NCI-H187 (cell line): ENCODE data around the gene FSTL3.
"Not testable (repeated sequence)": the region's sequence is repeated elsewhere in the genome, so short reads cannot be mapped to it uniquely, and the experiment has no call there.

Experiments
- DNase-seq, 2 experiments: peaks; one replicate each; lab custom pipeline; 2025; lab: John Stamatoyannopoulos, UW

The FSTL3 gene

DNA sequence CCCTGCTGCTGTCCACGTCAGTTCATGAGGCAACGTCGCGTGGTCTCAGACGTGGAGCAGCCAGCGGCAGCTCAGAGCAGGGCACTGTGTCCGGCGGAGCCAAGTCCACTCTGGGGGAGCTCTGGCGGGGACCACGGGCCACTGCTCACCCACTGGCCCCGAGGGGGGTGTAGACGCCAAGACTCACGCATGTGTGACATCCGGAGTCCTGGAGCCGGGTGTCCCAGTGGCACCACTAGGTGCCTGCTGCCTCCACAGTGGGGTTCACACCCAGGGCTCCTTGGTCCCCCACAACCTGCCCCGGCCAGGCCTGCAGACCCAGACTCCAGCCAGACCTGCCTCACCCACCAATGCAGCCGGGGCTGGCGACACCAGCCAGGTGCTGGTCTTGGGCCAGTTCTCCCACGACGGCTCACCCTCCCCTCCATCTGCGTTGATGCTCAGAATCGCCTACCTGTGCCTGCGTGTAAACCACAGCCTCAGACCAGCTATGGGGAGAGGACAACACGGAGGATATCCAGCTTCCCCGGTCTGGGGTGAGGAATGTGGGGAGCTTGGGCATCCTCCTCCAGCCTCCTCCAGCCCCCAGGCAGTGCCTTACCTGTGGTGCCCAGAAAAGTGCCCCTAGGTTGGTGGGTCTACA, 6.6 kb downstream of the FSTL3 start:
- DNase-seq: no peak

DNA sequence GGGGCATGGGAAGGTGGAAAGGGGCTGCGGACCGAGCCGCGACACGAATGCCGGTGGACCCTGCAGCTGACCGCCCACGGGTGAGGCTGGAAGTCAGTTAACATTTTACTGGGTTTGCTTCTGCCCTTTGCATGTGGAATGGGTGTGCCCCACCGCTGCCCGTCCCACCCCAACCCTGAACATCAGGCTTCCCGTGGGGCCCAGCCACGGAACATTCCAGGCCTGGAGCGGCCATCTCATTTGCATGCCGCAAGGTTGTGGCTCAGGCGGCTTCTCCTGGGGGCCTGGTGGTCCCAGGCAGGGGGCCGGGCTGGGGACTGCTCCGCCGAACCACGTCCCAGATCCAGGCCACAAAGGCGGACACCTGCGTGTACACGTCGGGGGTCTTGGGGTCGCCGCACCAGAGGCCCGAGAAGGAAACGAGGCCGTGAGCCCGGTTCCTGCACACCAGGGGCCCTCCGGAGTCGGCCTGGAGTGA, 9.3 kb downstream of the FSTL3 start:
- DNase-seq: no peak

DNA sequence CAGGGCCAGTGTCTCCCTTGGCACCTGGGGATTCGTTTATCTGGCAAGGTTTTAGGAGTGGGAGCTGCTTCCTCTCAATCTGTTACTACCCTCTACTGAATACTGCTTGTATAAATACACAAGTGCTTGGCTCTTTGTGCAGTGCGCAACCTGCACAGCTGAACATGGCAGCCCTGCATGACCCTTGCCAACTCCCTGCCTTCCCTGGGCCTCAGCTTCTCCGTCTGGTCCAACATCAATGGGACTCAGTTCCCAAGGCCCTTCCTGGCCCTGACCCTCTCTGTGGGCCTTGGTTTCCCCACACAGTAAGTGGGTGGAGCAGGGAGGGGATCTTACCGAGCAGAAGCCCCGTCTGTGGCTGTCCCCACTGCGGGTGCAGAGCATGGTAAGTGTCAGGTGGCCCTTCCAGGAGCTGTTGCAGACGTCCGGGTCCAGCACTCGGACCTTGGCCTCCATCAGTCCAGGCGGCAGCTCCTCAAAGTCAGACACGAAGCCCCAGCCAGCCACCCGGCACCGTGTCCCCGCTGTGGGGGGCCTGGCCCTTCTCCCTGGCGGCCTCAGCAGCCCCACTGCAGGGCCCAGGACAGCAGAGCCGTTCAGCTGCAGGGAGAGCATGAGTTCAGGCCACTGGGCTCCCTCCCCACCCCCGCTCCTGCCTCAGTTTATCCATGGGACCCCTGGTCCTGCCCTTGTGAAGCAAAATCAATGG, 10.6 kb downstream of the FSTL3 start:
- DNase-seq: no peak

DNA sequence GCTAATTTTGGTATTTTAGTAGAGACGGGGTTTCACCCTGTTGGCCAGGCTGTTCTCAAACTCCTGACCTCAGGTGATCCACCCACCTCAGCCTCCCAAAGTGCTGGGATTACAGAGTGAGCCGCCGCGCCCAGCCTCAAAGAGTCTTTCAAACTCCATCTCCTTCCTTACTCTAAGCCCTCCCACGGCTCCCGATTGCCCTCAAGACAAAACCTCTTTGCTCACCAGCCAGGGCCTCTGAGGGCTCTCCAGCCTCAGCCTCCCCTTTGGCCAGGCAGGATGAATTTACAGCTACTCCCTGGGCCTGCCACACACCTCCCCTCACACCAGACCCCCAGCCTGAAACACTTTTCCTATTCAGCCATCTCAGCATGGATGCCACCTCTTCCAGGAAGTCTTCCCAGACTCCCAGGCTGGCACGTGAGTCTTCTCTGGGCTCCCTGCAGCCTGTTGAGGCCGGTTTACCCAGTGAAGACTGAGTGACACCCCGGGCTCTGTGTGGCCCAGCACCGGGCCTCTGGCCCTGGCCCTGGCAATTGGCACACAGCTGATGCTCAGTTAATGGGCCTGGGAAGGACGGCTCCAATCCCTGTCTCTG, 11.5 kb downstream of the FSTL3 start:
- no peak for DNase-seq

DNA sequence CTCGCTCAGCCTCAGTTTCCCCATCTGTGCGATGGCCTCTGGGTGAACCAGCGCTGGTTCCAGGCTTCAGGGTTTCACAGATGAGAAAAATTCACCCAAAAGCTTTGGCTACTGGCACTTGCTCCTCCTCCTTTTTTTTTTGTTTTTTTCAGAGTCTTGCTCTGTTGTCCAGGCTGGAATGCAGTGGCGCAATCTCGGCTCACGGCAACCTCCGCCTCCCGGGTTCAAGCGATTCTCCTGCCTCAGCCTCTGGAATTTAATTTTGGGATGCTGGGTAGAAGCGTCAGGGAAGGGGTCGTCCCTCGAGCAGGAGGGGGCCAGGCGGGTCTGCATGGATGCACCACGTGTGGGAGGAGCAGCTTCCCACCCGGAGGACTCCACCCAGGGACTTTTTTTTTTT, 12.0 kb downstream of the FSTL3 start:
- no peak for DNase-seq

DNA sequence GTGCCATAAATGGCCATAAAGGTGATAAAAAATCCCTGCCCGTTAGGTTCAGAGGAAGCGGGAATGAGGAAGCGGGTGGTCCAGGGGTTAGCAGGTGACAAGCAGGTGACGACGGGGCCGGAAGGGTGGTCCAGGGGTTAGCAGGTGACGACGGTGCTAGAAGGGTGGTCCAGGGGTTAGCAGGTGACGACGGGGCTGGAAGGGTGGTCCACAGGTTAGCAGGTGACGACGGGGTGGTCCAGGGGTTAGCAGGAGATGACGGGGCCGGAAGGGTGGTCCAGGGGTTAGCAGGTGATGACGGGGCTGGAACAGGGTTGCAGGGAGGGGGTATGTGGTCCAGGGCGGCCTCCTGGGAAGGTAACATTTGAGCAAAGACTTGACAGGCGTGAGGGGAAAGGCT, 12.8 kb downstream of the FSTL3 start:
- DNase-seq: no peak

DNA sequence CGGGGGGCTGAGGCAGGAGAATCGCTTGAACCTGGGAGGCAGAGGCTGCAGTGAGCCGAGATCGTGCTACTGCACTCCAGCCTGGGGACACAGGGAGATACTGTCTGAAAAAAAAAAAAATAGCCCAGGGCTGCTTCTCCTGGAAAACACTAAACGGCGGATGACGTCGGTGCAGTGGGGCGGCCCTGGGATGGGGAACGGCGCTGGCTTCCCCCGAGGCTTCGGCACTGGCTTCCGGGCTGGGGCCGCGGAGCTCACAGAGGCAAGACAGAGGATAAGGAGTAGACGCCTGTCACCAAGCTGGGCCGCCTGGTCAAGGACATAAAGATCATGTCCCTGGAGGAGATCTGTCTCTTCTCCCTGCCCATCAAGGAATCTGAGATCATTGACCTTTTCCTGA, 14.0 kb downstream of the FSTL3 start:
- no peak for DNase-seq

DNA sequence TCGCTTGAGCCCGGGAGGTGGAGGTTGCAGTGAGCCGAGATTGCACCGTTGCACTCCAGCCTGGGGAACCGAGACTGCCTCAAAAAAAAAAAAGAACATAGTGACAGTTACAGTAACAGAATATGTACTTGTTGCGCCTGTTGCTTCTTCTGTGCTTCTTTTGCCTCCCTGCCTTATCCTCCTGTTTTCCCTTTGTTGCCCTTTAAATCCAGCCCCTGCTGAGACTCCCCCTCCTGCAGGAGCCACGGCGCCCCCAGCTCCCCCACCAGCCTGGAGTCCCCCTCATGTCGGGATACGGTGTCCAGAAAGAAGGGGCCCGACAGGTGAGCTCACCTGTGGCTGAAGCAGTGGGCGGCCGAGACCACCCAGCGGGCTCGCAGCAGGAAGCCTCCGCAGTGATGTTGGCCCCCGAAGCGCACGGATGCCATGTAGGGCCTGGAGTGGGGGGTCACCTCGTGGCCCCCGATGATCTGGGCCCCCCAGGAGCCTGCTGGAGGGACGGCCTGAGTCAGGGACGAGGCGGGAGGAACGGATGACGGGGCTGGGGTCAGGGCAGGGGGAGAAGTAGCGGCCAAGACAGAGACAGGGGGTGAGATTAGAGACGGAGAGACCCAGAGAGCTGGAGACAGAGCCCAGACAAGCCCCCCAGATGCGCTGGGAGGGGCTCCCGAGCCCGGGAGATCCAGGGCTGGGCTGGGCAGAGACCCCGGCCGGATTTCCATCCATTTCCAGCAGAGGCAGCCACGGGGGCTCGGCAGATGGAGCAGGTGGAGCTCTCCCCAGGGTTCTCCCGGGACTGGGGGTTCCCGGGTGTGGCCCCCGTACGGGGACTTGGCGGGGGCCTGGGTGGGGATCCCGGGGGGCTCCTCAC, 18.5 kb downstream of the FSTL3 start:
- no peak for DNase-seq

DNA sequence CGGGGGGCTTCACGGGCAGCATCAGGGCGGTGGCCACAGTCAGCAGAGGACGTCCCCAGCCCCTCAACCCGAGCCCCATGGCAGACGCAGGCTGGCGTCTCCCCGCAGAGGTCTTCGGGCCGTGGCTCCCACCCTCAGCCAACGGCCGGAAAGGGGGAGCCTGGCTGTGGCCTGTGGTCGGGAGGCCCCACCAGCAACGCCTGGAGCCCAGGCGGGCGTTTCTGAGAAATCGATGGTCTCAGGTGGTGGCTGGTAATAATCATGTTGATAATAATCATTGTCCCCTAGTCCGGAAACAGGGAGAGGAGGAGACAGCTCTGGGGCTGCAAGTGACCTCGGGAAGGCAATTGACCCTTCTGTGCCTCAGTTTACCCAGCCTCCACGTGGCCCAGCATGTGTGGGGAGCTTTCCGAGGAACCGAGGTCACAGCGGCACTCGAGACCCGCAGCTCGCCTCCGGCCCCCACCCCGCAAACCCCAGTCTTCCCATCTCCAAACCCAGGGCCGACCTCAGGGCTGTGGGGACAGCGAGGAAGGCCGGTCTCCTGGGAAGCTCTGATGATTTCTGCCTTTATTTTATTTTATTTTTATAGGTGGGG, 19.3 kb downstream of the FSTL3 start, which contains the start of gene PRSS57:
TSS of gene PRSS57 (minus strand) at position 101 of the 598 bp plus-strand sequence. CDS start at position 79, 22 bp downstream.
- no peak for DNase-seq

DNA sequence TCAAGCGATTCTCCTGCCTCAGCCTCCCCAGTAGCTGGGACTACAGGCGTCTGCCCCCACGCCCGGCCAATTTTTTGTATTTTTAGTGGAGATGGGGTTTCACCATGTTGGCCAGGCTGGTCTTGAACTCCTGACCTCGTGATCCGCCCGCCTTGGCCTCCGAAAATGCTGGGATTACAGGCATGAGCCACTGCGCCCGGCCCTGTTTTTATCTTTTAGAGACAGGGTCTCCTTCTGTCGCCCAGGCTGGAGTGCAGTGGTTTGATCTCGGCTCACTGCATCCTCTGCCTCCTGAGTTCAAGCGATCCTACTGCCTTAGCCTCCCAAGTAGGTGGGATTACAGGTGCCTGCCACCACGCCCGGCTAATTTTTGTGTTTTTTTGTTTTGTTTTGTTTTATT, 22.3 kb downstream of the FSTL3 start:
- DNase-seq: not testable (repeated sequence)

DNA sequence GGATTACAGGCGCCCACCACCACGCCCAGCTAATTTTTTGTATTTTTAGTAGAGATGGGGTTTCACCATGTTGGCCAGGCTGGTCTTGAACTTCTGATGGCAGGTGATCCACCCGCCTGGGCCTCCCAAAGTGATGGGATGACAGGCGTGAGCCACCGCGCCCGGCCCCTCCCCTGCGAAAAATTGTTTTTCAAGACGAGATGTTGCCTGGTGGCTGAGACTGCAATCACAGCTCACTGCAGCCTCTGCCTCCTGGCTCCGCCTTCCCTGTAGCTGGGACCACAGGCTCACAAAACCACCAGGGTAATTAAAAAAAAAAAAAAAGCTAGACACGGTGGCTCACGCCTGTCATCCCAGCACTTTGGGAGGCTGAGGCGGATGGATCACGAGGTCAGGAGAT, 23.7 kb downstream of the FSTL3 start:
- not testable (repeated sequence) for DNase-seq

DNA sequence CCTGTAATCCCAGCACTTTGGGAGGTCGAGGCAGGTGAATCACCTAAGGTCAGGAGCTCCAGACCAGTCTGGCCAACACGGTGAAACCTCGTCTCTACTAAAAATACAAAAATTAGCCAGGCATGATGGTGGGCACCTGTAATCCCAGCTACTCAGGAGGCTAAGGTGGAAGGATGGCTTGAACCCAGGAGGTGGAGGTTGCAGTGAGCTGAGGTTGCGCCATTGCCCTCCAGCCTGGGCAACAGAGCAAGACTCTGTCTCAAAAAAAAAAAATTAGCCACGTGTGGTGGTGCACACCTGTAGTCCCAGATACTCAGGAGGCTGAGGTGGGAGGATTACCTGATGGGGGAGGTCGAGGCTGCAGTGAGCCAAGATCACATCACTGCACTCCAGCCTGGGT, 26.7 kb downstream of the FSTL3 start:
- not testable (repeated sequence) for DNase-seq

DNA sequence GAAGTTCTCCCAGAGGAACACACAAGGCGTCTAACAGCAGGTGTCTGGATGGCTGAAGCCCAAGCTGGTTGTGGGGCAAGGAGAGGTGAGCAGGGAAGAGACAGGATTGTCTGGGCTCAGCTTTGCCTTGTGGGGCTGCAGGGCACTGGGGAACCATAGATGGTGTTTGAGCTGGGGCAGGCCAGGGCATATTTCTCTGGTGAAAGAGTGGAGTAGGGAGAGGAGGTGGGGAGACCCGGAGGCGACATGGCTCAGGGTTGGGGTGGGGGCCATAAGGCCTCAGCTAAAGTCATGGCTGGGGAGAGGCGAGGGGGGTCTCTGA, 27.1 kb downstream of the FSTL3 start:
- DNase-seq: no peak

DNA sequence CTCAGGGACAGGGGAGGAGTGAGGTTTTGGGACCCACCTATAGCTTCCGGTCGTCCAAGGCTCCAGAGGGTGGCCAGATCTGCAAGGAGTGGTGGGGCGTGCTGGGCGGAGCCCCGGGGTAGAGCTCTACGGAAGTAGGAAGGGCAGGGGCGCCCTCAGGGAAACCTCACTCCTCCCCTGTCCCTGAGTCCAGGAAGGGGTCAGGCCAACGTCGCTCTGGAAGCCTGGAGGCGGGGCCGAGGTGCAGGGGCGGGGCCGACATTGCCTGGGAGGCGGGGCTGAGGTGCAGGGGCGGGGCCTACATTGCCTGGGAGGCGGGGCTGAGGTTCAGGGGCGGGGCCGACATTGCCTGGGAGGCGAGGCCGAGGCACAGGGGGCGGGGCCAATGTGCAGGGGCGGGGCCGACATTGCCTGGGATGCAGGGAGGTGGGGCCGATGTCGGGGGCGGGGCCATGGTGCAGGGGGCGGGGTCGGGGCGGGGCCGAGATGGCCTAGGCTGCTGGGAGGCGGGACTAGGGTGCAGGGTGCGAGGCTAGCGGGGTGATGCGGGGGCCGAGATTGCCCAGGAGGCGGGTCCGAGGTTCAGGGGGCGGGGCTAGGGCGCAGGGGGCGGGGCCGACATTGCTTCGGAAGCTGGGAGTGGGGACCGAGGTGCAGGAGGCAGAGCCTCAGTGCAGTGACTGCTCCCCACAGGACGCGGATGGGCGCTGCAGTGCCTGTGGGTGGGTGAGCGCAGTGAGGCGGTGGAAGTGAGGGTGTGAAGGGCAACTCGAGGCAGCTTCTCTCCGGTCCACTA, 27.7 kb downstream of the FSTL3 start:
- no peak for DNase-seq

DNA sequence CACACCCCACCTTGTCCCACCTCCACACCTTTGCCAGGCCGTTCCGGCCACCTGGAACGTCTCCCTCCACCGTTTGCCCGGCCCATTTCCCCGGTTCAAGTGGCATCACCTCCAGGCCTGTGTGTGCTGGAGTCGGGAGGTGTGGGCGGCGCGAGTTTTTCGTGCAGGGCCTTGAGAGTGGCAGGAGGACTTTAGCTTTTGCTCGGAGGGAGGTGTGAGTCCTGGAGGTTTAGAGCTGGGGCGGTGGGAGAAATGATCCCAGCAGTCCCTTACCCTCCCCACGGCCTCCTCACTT, 28.2 kb downstream of the FSTL3 start:
- DNase-seq: no peak

DNA sequence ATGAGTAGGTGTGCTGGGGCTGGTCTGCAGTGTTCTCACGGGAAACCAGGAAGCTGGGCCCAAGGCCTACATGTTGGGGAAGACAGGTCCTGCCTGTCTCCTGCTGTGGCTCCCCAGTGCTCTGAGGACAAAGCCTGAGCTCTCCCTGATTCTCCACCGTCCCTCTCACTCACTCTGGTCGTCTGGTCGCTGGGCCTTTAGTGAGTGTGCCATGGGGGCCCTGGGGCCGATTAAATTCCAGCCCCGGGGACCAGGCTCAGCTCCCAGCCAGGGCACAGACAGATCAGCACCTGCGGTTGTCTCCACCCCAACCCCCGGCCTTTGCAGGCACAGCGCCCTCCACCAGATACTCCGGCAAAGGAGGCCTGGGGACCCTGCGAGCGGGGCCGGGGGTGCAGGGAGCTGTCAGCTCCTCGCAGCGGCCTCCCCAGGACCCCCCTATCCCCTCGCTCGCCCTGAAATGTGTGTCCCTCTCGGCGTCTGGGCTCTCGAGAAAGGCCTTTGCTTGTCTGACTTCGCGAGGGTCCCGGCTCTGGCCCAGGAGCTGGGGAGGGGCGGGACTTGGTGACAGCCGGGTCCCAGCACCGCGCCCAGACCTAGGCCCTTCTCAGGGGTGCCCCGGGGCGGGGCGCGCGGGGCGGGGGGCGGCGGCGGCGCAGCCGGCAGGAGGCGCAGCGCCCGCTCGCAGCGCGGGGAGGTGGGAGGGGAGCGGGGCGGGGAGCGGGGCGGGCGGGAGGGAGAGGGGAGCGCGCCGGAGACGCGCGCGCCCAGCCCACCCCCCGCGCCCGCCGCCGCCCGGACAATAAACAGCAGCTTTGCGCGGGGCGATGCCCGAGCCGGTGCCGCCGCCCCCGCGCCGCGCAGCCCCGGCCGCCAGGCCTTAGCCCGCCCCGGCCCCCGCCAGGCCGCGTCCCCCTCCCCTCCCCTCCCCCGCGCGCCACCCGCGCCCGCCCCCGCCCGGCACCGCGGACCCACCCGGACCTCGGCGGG, 32.3 kb downstream of the FSTL3 start, which contains the start of gene PALM:
TSS of gene PALM (plus strand) at position 782 of the 990 bp plus-strand sequence. CDS start 212 bp downstream, outside the sequence.
- no peak for DNase-seq

DNA sequence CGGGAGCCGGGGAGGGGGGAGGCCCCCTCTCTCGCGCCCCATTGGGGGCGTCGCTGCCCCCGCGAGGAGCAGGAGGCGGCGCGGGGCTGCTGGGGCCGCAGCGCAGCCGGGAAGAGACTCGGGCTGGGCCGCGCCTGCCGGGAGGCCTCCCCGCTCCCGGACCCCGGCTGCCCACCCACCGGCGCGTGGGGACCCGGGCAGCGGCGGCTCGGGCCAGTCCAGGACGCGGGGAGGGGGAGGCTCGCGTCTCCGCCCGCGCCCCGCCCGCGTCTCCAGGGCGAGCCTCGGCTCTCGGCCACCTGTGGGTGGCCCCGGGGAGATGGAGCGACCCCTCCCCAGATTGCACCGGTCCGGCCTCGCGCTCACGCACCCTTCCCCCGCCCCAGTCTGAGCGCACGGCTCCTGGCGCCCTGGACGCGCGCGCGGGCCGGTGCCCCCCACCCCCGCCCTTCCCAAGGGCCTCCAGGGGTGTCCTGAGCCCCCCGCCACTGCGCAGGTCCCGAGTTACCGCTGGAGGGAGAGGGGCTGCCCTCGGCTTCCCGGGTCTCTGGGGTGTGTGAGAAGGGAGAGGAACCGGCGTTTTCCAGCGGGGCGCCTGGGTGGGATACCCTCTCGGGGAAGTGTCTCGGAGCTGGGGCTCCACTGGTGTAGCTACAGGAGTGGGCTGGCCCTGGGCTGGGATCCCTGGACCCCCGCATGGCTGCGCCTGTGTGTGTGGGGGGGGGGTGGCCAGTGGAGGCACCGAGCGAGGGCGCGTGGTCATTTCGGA, 33.2 kb downstream of the FSTL3 start:
- no peak for DNase-seq

DNA sequence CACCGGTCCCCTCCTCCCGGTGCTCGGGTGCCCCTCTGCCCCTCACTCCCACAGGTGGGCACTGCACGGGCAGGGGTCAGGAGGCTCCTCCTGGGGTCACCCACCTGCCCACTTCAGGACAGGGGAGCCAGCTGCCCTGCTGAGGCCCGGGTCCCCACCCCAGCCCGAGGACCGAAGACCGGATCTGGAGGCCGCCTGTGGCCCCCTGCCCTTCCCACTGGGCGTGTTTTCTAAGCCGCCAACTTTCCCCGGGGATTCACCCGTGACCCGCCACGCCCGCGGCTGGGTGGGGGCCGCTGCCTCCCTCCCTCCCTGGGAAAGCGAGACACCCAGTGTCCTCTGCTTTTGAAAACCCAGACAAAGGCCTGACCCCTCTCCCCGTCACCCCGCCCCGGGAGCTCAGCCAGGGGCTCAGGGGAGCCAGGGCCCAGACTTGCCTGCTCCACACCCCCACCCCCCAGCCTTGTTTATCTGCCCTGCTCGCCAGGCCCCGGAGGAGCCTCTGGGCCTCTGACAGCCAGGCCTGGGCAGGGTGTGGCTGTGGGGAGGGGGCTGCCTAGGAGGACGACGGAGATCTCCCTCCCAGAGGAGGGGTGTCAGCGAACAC, 33.9 kb downstream of the FSTL3 start:
- DNase-seq: no peak

DNA sequence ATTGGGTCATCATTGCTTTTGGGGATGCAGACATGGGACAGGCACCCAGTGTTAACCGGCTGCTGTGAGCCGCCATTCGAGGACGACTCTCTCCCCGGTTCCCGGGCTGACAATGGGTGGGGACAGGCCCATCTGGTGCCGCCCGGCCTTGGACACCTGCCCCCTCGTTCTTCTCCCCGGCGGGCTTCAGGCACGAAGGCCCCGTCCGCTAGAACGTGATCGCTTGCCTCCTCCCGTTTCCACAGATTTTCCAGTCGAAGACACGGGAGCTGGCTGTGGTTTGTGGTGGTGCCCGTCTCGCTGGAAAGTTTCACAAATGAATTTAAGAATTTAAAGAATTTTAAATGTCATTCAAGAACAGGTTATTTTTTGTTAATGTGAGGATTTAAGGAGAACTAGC, 34.6 kb downstream of the FSTL3 start:
- DNase-seq: no peak
